SH-SY5Y (cell line): ENCODE results near the gene NKTR.

ENCODE experiments used
- GATA2 ChIP-seq: IDR thresholded peaks from 2 replicates; pipeline ENCODE4 v1.6.1; 2011; ENCODE audit warnings: mild to moderate bottlenecking, low read depth, low read length
- GATA3 ChIP-seq: IDR thresholded peaks from 2 replicates; pipeline ENCODE4 v1.6.1; 2011; ENCODE audit warnings: low read depth, mild to moderate bottlenecking, low read length, moderate library complexity

DNA sequence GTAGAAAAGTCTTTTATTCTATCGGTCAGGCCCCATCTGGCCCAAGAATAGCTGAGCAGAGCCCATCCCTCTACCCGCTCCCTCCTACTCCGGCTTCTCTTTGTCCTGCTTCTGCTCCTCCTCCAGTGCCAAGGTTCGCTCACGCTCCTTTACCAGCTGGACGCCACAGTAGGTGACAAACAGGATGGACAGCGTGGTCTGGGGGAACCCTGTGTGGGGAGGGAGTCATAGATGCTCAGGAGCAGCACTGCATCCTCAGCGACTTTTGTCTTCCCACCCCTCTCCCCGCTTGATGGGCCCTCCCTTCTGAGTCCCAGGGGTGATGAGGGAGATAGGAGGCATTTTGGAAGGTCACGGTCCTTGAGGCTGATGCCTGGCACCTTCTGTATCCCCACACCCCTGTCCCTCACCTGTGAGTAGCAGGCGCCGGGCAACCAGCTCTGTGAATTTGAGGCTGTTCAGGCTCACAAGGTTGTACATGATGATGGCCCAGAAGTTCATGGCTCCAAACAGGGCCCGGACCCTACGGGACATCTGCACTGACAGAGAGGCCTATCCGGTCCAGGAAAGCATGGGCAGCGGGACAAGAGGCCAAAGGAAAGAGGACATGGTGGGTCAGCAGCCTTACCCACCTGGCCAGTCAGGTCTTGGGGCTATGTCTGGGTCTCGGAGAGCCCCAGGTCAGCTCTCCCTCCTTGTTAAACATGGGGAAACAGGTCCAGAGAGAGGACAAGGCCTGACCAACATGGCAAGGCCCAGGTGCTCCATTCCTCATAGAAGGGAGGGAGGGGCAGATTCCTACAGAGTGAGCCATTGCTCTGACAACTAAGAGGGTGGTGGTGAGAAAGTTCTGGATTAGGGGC is 92.4 kb downstream of the NKTR start:
- TF ChIP-seq GATA3 (no peak), GATA2 (no peak)
